Measurements from ENCODE around the gene UBAP1.

- TF ChIP-seq, protein P1, sequence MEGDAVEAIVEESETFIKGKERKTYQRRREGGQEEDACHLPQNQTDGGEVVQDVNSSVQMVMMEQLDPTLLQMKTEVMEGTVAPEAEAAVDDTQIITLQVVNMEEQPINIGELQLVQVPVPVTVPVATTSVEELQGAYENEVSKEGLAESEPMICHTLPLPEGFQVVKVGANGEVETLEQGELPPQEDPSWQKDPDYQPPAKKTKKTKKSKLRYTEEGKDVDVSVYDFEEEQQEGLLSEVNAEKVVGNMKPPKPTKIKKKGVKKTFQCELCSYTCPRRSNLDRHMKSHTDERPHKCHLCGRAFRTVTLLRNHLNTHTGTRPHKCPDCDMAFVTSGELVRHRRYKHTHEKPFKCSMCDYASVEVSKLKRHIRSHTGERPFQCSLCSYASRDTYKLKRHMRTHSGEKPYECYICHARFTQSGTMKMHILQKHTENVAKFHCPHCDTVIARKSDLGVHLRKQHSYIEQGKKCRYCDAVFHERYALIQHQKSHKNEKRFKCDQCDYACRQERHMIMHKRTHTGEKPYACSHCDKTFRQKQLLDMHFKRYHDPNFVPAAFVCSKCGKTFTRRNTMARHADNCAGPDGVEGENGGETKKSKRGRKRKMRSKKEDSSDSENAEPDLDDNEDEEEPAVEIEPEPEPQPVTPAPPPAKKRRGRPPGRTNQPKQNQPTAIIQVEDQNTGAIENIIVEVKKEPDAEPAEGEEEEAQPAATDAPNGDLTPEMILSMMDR (conservative IDR thresholded peaks at IDR 0.05; ENCODE audit: low read depth, low read length), result no peak
- TF ChIP-seq EZH2 (IDR thresholded peaks at IDR 0.05; ENCODE audit: borderline replicate concordance, low read depth, low read length, poor library complexity, severe bottlenecking), result no peak
Measured at GRCh38 chr9:34151398-34151797, 27.4 kb upstream of the UBAP1 start.

Data from A673 (cell line).